ENCODE data around the gene HSD11B2.

HSD11B2 gene

DNA sequence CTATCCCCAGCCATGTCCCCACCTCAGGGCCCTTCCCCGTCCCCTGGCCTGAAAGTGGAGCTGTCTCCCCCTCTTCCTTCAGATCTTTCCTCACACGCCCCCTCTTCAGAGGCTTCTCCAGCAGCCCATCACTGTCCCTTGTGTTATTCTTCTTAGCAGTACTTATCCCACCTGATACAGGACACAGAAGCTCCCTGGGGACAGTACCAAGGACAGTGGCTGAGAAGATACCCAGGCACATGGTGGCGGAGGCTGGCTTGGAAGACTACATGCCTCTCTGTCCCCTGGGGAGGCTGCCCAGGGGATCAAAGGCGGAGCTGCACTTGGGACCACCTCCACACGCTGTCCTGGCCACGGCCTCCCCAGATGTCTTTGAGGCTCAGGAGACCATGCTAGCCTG is 23.9 kb downstream of the HSD11B2 start:
- no peak for DNase-seq

DNA sequence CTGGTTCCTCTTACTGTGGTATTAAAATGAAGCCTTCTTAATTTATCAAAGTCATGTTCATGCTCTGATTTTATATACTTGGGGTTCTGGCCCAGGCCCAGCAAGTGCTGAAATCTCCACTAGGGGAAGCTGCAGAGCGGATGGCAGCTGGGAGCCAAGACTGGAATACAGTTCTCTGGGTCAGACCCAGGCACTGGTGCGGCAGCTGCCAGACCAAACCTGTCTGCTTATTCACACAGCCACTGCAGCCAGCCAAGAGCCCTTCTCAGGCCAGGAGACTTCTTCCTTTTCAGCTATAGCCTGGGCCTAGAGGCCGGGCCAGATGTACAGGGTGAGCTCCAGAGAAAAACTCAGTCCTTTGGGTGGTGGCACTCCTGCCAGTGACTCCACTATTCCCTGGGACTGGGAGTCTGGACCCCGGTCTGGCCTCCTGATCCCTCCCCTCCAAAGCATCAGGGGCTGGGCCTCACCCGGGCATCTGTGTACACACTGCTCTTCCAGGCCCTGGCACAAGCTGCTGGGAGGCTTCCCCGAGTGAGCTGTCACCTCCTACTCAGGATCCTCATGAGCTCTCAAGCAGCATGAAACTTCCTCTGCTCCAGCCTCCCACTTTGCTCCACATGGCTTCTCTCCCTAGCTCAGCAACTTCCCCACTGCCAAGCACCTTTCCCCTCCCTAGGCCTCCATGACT is 25.6 kb downstream of the HSD11B2 start:
- DNase-seq, result peak; percentile 22 to 26

DNA sequence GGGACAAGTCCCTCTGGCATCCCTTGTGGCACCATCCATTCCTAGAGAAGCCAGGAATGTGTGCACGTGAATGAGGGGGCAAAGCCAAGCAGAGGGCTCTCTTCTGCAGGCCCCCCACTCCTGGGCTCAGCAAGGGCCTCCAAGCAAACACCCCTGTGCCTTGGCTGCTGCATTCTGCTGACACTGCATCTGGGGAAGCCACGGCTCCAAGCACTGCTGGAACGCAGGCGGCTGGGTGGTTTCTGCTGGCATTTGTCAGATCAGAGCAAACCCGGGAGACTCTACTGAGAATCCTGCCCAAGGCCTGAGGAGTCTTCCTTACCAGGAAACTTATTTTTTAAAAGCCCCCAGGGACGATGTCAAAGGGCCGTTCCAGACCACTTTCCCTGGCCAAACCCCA is 26.7 kb downstream of the HSD11B2 start:
- no peak for DNase-seq

DNA sequence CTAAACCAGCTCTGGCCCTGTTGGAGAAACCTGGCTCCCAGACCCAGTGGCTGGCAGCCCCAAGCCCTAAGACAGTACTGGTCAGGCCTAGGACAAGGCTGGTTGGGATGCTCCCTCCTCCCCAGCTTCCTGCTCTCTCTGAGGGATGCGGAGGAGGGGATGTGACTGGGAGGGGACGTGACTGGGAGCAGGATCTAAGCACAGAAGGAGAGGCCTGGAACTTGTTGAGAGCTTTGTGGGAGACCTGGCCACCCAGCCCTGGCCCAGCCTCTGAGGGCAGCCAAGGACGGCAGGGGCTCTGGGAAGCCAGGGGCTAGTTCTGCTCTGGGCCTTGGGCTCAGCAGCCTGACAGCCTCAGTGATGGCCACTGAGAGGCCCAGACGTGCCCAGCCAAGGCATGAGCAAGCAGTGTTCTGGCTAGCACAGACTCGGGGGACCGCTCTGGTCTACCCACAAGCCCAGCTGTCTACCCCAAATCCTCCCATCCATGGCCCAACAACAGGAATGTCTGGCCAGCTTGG is 27.3 kb downstream of the HSD11B2 start:
- DNase-seq, result no peak

DNA sequence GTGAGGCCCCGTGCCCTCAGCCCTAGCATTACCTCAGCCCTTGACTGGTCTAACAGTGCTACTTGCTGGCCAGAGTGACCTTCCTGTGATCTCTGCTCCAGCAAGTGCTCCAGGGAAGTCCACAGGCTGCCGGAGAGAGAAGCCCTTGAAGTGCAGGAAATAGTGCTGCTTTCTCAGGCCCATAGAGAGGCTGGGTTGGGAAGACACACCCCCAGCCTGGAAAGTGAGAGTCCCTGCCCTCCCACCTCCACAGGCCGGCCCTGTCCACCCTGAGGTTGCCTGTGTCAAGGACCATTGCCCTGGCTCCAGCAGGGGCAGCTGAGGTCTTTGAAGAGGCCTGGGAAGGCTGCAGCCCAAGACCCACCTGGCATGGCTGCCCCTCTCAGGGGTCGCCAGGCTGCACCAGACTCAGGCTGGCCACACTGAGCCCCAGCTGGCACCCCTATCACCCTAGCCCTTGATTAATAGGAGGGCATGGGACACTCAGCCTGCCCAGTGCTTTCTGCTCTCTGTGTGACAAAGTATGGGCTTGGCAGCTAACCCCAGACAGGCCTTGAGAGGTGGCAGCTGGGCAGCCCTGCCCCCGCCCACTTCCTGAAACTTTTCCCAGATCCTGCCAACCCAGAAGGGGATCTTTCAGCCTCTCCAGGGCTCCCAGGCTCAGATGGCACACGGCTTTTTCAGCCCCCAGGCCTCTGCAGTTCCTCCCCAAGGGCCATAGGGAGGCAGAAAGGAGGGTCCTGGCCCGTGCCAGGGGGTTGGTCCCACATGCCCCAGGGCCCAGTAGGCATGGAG is 28.3 kb downstream of the HSD11B2 start:
- no peak for DNase-seq

DNA sequence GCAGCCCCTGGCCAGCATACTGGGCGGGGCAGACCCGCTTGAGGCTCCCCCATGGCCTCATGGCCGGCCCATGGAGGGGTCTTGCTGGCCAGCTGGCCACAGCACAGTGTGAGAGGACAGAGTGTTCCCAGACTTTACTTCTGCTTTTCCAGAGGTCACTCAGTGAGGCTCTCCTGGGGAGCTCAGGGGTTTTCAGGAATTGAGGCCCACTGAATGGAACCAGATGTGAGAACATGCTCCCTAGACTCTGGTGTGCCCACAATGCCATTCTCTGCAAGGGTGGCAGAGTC is 28.9 kb downstream of the HSD11B2 start:
- no peak for DNase-seq

DNA sequence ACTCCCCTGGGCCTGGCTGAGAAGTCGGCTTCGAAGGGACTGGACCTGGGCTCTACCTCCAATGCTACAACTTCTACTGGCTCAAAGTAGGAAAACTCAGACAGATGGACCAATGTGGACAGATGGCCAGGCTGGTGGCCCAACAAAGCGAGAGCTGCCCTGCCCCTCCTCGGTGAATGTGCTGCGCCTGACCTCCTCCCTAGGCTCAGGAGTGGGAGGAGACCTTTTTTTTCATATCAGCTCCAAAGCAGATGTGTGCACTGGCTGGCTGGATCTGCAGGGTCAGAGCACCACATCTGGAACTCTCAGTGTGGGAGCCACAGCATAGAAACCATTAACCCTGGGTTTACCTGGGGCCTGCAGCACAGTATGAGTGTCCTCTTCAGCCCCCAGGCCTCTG is 29.2 kb downstream of the HSD11B2 start:
- no peak for DNase-seq

DNA sequence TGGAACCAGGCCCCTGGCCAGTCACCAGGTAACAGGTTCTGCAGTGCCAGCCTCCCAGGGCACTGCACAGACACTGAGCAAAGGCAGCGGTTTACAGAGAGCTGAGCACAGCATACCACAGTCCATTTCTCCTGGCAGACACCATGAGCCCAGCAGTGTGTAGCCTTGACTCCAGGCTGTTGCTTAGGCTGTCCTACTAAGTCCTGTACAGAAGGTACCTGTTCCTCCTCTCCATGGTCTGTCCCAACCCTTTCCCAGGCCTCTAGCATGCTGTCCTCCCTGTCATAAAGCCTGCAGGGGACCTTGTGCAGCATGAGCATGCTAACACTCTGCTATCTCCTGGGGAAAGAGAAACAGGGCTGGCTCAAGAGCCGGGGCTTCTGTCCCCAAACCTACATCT is 30.0 kb downstream of the HSD11B2 start:
- DNase-seq, result no peak

DNA sequence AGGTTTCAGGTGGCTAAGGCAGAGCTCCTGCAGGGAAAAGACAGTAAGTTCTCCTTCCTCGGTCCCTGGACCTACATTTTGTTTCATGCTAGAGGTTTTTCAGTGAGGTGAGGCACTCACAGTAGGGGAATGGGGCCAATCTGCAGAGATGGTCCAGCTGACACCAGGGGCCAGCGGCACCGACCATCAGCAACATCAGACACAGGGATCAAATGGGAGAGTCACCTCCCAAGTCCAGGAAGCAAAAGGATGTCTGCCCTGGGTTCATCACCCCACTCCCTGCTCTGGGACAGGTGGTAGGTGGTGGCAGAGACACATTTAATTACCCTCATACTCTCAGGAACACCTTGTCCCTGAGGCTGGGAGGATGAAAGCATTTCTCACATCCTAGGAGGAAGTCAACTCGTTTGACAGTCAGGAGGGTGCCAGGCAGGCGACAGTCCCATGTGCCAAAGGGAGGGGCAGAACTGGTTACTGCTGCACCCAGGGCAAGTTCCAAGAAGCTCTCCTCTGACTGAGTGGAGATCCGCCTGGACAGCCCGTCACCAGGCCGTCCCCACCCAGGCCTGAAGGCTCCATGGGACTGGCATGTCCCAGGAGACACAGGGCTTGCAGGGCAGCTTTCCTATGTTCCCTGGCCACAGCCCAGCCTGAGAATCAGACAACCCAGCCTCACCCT is 30.8 kb downstream of the HSD11B2 start:
- DNase-seq, result no peak

DNA sequence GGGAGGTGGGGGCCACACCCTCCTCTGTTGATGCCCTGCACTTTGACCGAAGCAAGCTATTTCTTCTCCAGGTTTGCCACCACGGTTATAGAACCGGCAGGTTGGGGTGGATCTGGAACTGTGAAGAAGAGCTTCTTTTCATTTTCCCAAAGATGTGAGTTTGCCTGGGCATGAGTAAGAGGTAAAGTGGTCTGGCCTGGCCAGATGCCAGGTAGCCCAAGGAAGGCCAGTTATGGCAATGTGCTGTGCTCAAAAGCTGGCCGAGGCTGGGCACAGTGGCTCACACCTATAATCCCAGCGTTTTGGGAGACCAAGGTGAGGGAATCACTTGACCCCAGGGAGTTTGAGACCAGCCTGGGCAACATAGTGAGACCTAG is 31.3 kb downstream of the HSD11B2 start:
- no peak for DNase-seq

DNA sequence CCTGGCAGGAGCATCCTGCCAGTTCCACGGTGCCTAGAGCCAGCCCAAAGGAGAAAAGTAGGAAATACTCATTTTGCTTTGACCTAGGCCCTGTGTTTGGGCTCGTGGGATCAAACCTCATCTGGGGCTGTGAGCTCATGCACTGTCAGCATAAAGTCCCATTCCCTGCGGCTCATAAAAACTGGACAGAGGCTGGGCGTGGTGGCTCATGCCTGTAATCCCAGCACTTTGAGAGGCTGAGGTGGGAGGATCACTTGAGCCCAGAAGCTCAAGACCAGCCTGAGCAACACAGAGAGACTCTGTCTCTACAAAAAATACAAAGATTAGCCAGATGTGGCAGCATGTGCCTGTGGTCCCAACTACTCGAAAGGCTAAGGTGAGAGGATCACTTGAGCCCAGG is 32.1 kb downstream of the HSD11B2 start:
- no peak for DNase-seq

DNA sequence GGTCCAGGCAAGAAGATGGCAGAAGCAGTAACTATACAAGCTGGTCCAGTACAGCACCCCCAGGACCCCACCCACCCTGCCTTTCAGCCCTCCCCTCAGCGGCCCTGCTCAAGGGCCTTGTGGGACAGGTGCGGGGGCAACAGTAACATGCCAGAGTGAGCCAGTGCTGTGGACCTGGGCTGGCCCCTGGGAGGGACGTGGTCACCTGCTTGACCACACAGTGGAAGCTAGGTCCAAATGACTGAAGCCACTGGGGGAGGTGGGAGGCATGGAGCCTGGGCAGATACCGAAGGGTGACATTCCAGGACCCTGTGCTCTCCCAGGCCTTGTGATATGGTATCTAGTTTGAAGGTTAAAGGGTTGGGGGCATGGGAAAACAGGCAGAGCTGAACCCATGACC is 32.8 kb downstream of the HSD11B2 start:
- no peak for DNase-seq

DNA sequence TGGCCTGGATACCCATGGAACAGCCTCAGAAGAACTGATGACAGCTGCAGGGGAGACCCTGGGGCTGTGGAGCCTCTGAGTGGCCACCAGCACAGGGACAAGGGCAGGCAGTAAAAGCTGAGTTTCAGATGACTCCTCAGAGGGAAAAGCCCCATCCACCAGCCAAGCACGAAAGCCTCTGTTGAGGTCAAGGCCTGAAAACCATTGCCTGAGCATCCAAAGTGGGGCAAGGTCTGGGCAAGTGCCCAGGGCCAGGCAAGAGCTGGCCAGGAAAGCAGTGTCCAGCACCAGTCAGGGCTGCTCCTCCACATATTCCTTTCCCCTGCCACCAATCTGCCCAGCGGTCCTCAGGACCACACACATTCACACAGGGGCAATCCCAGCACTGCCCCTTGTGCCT is 33.6 kb downstream of the HSD11B2 start:
- DNase-seq, result no peak

DNA sequence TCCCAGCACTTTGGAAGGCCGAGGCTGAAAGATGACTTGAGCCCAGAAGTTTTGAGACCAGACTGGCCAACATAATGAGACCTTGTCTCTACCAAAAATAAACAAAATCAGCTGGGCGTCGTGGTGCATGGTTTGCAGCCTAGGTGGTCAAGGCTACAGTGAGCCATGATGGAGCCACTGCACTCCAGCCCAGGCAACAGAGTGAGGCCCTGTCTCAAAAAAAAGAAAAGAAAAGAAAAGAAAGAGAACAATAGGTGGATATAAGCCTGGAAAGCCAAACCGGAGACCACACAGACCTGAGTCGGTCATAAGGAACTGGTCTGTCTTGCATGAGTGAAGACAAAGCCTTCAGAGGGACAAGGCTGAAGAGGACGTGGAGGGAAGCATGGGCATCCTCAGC is 35.7 kb downstream of the HSD11B2 start:
- DNase-seq, result no peak

DNA sequence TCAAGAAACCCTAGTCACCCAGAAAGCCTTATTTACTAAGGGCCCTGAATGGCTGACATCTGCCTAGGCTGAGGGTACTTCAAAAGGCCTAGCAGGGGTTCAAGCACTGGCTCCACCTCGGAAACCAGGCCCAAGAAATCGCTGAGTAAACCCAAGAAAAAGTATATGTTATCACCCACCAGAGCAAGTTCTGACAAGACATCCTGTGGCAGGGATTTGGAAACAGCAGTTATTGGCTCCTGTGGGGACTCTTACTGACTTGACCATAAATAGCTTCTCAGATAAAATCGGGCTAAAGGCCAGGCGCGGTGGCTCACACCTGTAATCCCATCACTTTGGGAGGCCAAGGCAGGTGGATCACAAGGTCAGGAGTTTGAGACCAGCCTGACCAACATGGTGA is 37.8 kb downstream of the HSD11B2 start:
- DNase-seq, result no peak

DNA sequence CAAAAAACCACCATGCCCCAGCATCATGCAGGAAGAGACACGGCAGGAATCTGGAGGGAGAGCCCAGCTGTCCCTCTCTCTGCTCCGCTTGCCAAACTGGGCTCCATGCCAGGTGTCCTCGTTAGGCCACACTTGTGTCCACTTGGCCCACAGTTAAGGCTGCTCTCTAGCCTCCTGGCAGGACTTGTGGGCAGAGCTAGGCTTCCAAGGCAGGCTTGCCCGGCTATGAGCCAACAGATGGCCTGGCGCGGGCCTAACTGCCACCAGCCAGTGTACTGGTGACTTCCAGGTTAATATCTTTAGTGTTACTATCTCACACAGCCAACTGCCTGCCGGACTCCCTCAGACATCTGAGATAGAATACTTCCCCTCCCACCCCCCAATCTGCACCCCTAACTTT is 39.4 kb downstream of the HSD11B2 start:
- DNase-seq, result peak; percentile 81 to 84

DNA sequence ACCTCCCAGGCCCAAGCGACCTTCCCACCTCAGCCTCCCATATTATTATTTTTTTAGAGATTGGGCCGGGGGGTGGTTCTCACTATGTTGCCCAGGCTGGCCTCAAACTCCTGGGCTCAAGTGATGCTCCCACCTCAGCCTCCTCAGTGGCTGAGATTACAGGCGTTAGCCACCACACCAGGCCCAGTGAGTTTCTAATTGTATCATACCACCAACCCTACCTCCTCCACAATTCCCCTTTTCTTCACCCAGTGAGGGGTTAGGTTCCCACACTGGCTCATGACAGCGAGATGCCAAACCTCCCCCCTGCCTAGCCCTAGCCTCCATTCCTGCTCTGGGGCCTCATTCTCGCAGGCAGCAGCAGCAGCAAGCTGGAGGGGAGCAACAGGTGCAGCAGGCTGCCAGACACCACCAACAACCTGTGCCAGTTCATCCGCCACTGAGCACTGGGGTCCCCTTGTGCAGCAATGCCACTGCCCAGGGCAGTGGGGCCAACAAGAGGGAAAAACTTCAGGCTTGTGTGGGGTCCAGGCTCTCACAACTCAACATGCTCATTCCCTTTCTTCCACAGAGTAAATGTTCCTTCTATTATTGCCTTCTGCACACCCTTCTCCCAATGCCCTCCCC is 41.0 kb downstream of the HSD11B2 start:
- DNase-seq, result no peak

DNA sequence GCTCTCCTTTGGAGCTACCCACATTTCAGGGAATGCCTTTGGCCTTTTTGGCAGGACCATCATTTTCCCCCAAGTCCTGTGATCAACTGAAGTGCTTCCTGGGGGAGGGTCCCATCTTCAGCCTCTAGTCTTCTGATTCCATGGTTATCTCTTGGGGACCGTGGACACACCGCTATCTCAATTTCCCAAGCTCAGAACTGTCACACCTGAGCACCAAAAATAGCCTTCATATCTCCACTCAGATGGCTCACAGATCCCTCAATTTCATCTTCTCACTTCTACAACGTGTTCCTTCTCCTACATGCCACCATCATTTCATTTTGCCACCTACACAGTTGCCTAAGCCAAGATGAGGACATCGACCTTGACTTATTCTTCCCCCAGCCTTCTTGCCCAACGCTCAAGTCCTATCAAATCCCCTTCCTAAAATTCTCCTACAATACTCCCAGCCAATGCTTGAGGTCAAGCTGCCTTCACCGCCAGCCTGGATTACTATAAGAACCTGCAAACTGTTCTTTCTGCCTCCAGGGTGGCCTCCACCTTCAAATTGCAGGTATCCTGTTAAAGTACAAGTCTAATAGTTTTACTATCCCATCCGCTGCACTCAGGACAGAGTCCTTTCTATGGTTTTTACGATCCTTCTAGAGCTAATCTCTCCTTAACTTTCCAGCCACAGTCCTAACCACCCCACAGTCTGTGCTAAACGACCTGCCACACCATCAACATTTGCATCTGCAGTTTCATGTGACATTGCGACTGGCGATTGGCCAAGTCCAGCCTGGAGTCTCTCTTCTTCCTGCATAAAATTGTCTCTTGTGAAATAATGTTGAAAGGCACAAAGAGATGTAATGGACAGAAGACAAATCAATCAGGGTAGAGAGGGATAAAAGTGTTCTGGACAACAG is 43.9 kb downstream of the HSD11B2 start:
- DNase-seq, result no peak

DNA sequence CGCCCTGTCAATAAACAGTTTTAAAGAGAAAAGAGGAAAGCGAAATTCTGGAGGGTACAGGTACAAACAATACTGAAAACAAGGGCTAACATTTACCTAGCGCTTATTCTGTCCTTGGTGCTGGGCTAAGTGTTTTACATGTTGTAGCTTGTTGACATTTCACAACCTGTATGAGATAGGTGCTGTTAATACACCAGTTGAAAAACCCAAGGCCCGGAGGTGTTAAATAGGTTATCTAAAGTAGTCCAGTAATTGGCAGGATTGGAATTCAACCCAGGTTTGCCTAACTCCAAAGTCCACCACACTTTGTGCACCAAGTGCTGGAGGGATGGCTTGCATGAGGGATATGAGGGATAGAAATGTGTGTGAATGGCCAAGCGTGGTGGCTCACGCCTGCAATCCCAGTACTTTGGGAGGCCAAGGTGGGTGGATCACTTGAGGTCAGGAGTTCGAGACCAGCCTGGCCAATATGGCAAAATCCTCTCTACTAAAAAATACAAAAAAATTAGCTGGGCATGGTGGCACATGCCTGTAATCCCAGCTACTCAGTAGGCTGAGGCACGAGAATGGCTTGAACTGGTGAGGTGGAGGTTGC is 47.1 kb downstream of the HSD11B2 start:
- no peak for DNase-seq

DNA sequence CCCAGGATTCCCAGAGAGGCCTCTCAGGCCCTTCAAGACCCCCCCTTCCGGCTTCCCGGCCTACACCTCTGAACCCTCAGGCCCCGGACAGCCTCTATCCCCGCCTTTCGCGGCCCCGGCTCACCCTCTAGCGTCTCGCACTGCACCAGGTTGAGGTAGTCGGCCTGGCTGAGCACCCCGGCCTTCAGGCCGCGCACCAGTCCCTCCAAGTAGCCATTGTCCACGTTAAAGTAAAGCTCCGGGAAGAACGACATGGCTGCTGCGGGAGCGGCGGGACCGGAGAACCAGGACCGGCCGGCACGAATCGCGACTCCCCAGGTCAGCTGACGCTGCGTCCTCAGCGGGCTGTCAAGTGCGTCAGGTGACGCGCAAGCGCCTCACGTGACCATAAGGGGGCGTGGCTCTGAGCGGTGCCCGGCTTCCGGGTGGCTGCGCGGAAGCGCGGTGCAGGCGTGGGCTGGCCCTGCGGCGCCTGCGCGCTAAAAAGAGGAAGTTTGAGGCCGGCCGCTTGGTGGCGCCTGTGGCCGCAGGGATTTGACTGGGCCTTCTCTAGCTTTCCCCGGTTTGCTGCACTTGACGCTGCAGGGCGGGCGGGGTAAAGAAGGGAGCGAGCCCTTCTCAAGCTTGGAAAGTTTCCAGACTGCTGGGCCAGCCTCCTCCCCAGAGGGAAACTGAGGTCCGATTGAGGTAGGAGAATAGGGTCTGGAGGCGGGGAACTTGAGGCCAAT is 50.1 kb downstream of the HSD11B2 start, which contains the start of gene ATP6V0D1:
ATP6V0D1 (minus strand) TSS at position 325 of the 728 bp plus-strand sequence; CDS start at position 254, 71 bp downstream.
- peak; percentile 94 to 95 for DNase-seq

DNA sequence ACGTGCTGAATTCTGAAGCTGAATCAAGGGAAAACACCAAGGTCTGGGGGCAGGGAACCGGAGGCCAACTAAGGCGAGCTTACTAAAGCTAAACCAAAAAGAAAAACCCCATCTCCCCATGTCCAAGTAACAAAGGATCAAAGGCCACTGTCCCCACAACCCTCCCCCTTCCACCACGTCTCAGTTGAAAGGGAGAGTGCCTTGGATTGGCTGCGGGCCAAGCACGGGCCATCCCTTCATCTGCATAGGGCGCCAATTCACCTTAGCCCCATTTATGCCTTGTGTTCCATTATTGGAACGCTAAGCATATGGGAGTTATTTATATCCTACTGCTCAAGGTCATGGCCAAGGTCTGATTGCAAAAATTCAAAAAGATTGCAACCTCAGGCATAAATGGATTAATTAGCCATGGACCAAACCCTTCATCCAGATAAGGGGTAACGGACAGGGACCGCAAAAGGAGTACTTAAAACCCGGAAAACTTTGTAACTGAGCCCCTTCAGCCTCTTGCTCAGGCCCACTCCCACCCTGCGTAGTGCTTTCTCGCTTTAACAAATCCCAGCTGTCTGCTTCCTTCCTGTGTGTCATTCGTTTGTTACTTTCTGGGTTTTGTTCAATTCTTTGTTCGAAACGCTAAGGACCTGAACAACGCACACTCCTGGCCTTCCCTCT is 50.8 kb downstream of the HSD11B2 start:
- DNase-seq, result peak; percentile 8 to 37

Data from SHP77 (cell line).